Thyroid gland (tissue), 4 donors: ENCODE results near the gene SRGAP1.

Experiments
- CTCF ChIP-seq, 6 experiments: fragments of 200-600 bp in 3 of 6; fragments of 450-650 bp in 3 of 6; sonication (generic) in 3 of 6; IDR thresholded peaks; one replicate each; pipeline ENCODE4 v1.5.1; 2016 to 2019; ENCODE audit warnings: antibody characterized with exemption in 6 of 6, mild to moderate bottlenecking in 2 of 6, inconsistent platforms in 1 of 6, moderate library complexity in 1 of 6
- POLR2A ChIP-seq, 2 donors: fragments of 450-650 bp; IDR thresholded peaks; one replicate each; pipeline ENCODE4 v1.6.1; 2017; ENCODE audit warnings: antibody characterized with exemption in 2 of 2, mild to moderate bottlenecking in 2 of 2, moderate library complexity in 1 of 2

DNA sequence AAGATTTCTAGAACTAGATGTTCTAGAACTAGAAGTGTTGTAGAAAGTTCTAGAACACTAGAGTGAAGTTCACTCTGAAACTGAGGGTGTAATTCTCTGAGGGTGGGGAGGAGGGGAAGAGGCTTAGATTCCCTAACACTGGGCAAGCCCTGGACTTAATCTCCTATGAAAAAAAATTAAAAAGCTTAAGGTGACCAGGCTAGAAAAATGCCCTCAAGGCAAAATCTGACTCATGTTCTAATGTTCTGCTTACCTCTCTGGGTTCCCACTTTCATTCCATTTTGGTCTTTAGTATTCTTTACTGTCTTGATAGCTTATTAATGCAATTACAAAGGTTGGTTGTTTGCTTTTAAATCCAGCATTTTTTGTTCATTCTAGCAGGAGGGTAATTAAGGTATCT is 276.1 kb downstream of the SRGAP1 start:
- TF ChIP-seq CTCF (IDR thresholded peaks at IDR 0.05) (no peak), POLR2A (IDR thresholded peaks at IDR 0.05) (no peak)
